ENCODE results near the gene SP1.
A peak's percentile ranks its signal among the peaks of the same experiment; 100 is the strongest.
"Not testable (repeated sequence)": the region's sequence is repeated elsewhere in the genome, so short reads cannot be mapped to it uniquely, and the experiment has no call there.

Gene SP1

DNA sequence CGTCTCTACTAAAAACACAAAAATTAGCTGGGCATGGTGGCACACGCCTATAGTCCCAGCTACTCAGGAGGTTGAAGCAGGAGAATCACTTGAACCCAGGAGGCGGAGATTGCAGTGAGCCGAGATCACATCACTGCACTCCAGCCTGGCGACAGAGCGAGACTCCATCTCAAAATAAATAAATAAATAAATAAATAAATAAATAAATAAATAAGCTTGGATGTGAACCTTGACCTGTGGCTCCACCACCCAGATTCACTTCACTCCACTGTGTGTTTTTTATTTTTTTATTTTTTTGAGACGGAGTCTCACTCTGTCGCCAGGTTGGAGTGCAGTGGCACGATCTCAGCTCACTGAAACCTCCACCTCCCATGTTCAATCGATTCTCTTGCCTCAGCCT is 18.3 kb upstream of the SP1 start:
- not testable (repeated sequence) for DNase-seq (ENCODE audit: low read depth)

DNA sequence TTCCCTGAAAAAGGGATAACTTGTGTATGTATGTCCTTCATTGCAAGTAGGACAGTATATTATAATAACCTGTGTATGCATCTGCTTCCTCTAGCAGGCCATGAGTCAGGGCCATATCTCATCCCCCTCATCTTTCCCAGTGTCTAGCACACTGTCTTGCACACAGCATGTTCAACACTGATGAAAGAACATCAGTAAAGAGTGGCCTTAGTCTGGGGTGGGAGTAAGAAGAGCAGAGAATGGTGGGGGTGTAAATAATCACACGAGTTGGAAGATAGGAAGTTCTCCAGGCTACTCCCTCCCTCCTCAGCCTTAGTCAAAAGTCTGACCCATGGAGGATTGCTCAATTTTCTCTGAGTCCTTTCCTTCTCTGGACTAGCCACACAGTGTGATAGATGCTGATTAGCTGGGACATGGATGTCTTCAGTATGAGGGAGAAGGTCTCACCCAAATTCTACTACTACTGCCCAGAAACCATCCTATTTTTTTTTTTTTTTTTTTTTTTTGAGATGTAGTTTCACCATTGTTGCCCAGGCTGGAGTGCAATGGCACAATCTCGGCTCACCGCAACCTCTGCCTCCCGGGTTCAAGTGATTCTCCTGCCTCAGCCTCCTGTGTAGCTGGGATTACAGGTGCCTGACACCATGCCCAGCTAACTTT is 14.6 kb upstream of the SP1 start:
- no peak for DNase-seq (ENCODE audit: low read depth)

DNA sequence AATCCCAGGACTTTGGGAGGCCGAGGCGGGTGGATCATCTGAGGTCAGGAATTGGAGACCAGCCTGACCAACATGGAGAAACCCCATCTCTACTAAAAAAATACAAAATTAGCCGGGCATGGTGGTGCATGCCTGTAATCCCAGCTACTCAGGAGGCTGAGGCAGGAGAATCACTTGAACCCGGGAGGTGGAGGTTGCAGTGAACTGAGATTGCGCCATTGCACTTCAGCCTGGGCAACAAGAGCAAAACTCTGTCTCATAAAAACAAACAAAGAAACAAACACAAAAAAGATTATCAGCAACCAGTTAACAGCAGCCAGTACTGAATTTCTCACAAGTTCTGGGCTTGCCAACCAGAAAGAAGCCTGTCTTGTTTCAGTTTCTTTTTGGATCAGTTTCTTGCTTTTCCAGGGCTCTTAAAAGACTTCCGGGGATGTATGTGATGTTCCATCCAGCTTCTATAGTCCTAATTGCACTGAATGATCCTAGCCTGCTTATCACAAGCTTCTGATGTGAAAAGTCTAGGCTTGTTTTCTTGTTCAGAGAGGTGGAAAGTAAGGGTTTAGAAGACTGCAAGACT is 6.3 kb upstream of the SP1 start:
- DNase-seq (ENCODE audit: low read depth), result not testable (repeated sequence)

DNA sequence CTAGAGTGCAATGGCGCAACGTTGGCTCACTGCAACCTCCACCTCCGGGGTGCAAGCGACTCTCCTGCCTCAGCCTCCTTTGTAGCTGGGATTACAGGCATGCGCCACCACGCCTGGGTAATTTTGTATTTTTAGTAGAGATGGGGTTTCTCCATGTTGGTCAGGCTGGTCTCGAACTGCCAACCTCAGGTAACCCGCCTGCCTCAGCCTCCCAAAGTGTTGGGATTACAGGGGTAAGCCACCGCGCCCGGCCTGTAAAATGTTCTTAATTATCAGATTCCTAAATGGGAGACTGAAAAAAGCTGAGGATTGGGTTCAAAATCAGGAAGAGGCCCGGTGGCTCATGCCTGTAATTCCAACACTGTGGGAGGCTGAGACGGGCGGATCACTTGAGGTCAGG is 5.7 kb upstream of the SP1 start:
- not testable (repeated sequence) for DNase-seq (ENCODE audit: low read depth)

DNA sequence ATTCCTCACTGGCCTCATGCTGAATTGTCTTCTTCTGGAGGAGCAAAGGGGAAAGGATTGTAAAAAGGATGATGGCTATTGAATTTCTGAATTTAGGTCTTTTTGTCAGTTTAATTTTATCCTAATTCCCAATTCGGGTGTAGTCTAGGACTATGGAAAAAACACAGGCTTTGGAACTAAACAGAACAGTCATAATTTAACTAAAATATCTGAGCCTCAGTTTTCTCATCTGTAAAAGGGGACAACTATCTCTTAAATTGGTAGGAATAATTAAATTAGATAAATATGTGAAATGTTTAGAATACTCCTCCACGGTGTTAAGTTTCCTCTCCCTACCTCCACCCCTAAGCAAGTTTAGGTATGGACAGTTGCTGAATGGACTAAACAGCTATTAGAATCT is 3.2 kb upstream of the SP1 start:
- no peak for DNase-seq (ENCODE audit: low read depth)

DNA sequence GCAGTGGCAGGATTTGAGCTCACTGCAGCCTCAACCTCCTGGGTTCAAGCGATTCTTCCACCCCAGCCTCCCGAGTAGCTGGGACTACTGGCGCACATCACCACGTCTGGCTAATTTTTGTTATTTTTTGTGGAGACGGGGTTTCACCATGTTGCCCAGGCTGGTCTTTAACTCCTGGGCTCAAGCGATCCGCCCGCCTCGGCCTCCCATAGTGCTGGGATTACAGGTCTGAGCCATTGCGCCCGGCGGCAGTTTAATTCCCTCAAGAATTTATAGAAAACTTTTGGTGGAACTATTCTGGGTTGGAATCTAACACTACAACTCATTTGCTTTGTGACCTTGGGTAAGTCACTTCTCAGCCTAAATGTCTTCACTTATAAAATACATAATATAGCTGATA is 1.8 kb upstream of the SP1 start:
- DNase-seq (ENCODE audit: low read depth), result no peak

DNA sequence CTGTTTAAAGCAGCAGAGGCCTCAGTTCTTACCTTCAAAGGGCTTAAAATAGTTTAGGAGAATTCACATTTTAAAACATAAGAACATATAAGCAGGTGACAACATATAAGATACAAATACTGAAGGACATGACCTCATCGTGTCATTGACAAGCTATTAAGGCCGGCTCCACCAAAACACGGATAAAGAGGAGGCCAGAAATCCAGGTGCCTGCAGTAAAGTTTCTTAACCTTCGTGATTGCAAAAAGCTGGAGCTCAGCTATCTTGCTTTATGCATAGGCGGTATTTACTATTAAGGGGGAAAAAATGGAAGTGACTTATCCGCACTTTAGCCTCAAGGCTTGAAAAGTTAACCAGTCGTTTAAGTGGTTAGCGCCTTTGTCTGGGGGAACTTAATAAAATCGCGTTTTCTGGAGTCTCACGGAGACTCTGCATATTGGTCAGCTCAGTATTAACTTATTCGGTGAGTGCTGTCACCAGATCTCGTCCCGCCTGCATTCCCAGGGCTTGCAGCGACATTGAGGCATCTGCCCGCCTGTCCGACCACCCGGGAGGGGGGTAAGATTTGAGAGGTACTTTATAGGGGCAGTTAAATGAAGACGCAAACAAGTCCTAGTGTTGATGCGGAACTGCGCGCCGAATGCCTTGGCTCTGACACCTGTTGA is 1.1 kb upstream of the SP1 start:
- no peak for DNase-seq (ENCODE audit: low read depth)

DNA sequence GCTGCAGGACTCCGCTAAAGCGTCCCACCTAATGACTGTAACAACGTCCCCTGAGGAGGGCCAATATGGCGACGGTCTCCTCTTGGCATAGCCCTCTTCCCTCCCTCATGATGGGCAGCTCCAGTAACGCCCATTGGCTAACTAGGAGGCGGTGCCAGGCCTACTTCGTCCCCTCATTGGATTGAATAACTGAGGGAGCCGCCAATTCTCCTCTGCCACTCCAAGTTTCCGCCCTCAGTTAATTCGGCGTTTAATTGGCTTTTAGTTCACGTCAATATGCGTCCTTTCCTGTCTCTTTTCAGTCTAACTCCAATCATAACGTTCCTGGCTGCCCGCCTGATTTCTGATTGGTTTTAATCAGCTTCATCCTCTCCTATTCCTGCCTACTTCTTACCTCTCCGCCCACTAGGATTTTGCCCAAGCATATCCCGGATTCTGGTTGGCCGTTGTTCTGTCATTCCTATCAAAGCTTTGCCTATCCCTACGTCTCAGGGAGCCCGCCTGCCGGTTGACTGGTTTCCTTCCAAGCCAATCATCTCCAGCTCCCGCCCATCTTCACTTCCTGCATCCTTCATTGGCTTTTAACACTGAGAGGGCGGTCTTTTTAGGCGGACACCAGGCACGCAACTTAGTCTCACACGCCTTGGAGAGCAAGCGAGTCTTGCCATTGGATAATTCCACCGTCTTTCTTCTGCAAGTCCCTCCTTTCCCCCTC is 430 bp upstream of the SP1 start:
- DNase-seq (ENCODE audit: low read depth), result peak; percentile 100

DNA sequence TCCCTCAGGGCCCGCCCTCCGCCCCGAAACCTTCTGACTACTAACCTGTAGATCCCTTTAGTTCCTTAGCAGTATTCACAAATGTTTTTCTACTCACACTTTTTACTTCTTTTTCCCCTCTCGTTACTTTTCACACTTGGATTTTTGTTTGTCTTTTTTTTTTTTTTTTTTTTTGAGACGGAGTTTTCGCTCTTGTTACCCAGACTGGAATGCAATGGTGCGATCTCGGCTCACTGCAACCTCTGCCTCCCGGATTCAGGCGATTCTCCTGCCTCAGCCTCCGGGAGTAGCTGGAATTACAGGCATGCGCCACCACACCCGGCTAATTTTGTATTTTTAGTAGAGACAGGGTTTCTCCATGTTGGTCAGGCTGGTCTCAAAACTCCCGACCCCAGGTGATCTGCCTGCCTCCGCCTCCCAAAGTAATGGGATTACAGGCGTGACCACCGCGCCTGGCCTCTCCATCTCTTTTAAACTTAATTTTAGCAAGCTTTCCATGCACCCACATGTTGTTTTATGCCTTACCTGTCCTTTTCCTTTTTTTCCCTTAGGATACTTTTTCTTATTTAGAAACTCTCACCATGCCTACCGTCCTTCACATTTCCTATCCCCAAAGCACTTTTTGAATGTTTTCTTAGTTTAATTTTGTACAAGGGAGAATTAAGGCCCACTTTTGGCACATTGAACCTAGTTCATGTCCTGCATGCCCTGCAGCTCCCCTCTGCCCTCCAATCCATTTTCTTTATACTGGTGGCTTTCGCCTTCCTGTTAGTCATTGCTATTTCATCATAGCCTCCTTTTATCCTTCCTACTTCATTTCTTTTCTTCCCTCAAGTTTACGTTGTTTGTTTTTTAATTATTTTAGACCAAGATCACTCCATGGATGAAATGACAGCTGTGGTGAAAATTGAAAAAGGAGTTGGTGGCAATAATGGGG is 1.1 kb downstream of the SP1 start:
- DNase-seq (ENCODE audit: low read depth), result no peak

DNA sequence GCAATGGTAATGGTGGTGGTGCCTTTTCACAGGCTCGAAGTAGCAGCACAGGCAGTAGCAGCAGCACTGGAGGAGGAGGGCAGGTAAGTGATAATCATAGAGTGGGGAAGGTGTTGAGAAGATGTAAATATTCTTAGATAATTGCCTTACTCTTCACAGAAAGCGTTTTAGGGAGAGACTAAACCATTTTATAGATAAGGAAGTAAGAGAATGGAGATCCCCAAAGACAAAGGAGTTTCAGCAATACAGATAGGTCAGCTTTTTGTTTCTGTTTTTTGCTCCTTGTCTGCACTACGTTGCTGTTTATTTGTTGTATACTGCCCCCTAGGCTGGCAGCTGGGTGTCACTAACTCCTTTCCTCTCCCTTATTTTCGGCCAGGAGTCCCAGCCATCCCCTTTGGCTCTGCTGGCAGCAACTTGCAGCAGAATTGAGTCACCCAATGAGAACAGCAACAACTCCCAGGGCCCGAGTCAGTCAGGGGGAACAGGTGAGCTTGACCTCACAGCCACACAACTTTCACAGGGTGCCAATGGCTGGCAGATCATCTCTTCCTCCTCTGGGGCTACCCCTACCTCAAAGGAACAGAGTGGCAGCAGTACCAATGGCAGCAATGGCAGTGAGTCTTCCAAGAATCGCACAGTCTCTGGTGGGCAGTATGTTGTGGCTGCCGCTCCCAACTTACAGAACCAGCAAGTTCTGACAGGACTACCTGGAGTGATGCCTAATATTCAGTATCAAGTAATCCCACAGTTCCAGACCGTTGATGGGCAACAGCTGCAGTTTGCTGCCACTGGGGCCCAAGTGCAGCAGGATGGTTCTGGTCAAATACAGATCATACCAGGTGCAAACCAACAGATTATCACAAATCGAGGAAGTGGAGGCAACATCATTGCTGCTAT is 2.0 kb downstream of the SP1 start:
- no peak for DNase-seq (ENCODE audit: low read depth)

DNA sequence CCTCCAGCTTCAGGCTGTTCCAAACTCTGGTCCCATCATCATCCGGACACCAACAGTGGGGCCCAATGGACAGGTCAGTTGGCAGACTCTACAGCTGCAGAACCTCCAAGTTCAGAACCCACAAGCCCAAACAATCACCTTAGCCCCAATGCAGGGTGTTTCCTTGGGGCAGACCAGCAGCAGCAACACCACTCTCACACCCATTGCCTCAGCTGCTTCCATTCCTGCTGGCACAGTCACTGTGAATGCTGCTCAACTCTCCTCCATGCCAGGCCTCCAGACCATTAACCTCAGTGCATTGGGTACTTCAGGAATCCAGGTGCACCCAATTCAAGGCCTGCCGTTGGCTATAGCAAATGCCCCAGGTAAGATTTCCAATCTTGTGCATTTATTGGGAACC is 3.3 kb downstream of the SP1 start:
- DNase-seq (ENCODE audit: low read depth), result no peak

DNA sequence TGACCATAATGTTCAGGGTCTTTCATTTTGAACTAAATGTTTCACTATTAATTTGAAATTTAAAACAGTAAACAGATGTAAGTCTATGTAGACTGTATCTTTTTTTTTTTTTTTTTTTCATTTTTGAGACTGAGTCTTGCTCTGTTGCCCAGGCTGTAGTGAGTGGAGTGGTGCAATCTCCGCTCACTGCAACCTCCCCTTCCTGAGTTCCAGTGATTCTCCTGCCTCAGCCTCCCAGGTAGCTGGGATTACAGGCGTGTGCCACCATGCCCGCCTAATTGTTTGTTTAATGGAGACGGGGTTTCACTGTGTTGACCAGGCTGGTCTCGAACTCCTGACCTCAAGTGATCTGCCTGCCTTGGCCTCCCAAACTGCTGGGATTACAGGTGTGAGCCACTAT is 6.4 kb downstream of the SP1 start:
- not testable (repeated sequence) for DNase-seq (ENCODE audit: low read depth)

DNA sequence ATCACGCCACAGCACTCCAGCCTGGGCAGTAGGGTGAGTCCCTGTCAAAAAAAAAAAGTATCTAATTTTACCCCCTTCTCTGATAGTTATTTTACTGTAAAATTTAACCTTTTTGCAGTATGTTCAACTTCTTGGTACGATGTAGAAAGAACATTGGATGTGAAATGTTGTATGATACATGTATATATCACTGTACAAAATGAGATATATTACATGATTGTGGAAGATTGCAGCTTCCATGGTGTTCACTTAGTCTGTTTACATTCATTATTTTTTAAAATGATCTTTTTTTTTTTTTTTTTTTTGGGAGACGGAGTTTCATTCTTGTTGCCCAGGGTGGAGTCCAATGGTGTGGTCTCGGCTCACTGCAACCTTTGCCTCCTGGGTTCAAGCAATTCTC is 9.0 kb downstream of the SP1 start:
- no peak for DNase-seq (ENCODE audit: low read depth)

DNA sequence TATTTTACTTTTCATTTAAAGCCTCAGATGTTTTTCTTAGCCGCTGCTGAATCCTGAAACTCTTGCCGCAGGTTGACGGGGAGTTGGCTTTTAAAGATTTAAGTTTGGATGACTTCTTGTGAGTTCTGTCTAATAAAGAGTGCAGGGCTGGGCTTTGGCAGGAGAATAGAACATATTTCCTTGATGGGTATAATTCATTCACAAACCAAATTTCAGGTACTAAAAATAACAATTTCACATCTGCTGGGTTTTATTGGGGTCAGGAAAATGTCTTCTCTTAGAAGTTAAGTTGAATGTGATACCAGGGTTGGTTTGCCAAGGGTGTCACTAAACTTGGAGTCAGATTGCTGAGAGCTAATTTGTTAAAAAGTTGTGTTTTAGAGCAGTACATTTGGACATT is 9.7 kb downstream of the SP1 start:
- no peak for DNase-seq (ENCODE audit: low read depth)

DNA sequence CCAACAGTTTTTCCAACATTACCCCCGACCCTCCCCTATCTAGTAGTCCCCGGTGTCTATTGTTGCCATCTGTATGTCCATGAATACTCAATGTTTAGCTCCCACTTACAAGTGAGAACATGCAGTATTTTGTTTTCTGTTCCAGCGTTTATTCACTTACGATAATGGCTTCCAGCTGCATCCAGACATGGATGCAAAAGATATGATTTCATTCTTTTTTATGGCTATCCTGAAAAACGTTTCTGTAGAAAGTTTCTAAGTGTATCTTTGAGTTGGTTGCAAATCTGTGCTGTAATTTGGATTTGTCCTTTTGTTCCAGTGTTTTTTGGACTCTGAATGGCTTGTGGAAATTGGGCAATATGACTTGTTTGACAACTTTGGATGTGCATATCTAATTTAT is 11.7 kb downstream of the SP1 start:
- DNase-seq (ENCODE audit: low read depth), result no peak

DNA sequence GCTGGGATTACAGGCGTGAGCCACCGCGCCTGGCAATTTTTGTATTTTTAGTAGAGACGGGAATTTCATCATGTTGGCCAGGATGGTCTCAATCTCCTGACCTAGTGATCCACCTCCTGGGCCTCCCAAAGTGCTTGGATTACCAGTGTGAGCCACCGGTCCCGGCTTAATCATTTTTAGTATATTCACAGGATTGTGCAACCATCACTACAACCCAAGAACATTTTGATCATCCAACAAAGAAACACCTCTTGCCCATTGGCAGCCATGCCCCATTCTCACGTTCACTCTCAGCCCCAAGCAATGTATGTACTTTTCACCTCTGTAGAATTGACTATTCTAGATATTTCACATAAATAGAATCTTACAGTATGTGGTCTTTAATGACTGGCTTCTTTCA is 19.9 kb downstream of the SP1 start:
- no peak for DNase-seq (ENCODE audit: low read depth)

DNA sequence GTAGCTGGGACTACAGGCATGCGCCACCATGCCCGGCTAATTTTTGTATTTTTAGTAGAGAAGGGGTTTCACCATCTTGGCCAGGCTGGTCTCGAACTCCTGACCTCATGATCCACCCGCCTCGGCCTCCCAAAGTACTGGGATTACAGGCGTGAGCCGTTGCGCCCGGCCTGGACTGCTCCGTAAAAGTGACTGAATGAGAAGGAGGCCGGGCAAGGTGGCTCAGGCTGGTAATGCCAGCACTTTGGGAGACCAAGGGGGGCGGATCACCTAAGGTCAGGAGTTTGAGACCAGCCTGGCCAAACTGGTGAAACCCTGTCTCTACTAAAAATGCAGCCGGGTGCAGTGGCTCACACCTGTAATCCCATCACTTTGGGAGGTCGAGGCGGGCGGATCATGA is 22.4 kb downstream of the SP1 start:
- not testable (repeated sequence) for DNase-seq (ENCODE audit: low read depth)

DNA sequence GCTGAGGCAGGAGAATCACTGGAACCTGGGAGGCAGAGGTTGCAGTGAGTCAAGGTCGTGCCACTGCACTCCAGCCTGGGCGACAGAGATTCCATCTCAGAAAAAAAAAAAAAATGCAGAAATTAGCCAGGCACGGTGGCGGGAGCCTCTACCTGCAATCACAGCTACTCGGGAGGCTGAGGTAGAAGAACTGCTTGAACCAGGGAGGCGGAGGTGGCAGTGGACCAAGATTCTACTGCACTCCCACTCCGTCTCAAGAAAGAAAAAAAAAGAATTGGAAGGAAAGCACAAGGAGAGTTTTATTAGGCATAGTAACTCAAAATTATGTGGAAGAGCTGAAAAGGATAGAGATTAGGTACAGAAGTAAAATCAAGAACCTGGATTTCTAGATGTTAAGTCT is 22.9 kb downstream of the SP1 start:
- no peak for DNase-seq (ENCODE audit: low read depth)

DNA sequence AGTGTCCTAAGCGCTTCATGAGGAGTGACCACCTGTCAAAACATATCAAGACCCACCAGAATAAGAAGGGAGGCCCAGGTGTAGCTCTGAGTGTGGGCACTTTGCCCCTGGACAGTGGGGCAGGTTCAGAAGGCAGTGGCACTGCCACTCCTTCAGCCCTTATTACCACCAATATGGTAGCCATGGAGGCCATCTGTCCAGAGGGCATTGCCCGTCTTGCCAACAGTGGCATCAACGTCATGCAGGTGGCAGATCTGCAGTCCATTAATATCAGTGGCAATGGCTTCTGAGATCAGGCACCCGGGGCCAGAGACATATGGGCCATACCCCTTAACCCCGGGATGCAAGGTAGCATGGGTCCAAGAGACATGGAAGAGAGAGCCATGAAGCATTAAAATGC is 31.0 kb downstream of the SP1 start:
- DNase-seq (ENCODE audit: low read depth), result no peak

DNA sequence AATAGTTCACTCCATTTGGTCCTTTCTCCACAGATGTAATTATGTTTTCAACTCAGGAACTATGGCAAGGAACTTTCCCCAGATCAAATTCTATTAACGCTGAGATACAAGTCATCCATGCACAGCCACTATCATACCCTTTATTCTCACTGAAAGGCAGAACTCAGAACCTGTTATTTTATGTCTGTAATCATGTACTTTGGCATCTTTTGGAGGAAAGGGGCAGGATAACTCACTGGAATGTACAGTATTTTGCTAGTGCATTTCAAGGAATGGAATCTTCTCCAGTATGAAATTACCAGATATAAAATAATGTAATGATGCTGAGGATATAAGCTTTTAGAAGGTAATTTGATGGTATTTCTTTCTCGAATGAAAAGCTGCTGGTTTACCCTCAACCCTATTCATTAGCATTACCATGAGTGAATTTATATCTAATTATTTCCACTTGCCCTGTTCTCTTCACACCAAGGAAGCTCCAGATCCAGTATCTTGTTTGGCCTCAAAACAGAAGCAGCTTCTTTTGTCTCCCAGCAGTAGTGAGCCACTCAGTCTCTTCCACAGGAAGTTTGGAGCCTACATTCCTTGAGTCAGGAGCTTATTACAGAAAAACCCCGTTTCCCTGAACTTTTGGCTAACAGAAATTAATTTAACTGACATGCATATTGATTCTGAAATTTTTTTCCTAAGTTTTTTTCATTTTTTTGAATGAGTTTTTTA is 33.7 kb downstream of the SP1 start:
- no peak for DNase-seq (ENCODE audit: low read depth)

Data from GM04504 (cell line).